CMK (cell line): ENCODE data around the gene ICA1L.
"Not testable (repeated sequence)": the region's sequence is repeated elsewhere in the genome, so short reads cannot be mapped to it uniquely, and the experiment has no call there.

Source experiments
- DNase-seq: peaks from one replicate; pipeline ENCODE4 v3.0.0-alpha.2; 2010; ENCODE audit warnings: low read depth

The ICA1L gene

DNA sequence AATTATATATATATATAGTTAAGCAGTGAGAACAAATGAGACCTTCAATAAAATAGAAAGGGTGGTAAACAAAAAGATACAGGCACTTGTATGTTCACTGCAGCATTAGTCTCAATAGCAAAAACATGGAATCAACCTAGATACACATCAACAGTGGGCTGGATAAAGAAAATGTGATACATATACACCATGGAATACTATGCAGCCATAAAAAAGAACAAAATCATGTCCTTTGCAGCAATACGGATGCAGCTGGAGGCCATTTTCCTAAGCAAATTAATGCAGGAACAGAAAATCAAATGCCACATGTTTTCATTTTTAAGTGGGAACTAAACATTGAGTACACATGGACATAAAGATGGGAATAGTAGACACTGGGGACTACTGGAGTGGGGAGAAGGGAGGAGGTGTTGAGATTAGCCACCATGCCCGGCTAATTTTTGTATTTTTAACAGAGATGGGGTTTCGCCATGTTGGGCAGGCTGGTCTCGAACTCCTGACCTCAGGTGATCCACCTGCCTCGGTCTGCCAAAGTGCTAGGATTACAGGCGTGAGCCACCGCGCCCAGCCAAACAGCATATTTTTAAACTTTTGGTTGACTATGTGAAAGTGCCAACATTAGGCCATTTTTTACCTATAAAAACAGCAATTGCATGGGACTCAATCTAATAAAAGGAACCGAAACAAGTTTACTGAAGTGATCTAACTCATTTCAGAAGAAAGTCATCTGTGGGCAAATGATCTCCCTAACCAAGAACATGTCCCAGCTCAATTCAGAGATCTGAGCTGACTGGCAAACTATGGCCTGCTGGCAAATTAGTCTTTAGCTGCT is 23.7 kb downstream of the ICA1L start:
- no peak for DNase-seq

DNA sequence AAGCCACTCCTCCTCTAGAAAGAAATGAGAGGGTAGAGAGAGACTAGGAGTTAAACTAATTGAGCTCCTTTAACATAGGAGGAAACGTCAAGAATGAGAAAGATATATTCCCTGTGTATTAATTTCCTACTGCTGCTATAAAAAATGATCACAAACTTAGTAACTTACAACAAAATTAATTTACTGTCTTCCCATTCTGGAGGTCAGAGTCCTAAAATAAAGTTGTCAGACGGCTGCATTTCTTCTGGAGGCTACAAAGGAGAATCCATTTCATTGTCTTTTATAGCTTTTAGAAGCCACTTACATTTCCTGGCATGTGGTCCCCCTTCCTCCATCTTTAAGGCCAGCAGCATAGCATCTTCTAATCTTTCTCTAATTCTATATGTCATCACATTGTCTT is 26.9 kb downstream of the ICA1L start:
- no peak for DNase-seq

DNA sequence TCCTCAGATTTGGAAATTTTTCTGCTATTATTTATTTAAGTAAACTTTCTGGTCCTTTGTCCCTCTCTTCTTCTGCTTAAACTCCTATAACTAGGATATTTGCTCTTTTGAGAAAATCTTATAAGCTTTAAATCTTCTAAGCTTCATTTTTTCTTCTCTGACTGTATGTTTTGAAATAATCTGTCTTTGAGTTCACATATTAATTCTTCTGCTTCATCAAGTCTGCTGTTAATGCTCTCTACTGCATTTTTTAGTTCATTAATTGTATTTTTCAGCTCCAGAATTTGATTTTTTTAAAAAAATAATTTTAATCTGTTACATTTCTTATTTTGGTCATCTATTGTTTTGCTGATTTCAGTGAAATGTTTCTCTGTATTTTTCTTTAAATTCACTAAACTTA is 28.9 kb downstream of the ICA1L start:
- DNase-seq: no peak

DNA sequence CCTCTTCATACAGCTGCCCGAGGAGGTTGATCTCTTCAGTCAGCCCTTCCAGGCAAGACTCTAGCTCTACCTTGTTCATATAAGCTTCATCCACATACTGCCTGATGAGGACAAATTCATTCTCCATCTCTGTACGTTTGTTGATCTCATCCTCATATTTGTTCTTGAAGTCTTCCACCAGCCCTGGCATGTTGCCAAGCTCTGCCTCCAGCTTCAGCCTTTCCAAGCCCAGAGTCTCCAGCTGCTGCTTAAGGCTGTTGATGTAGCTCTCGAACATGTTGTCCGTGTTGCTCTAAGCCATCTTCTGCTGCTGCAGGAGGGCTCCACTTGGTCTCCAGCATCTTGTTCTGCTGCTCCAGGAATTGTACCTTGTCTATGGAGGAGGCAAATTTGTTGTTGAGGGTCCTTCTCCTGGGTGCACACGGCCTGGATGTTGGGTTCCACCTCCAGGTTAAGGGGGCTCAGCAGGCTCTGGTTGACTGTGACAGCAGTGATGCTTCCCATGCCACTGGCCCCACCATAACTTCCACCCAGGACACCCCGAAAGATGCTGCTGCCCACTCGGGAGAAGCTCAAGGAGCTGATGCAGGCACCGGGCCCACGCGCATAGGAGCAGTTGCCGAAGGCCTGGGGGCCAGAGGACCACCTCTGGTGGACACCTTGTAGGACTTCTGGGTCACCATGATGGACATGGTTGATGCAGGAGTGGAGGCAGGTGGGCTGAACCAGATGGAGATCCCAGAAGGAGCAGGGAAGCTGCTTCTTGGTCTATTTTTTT is 30.3 kb downstream of the ICA1L start:
- no peak for DNase-seq

- no peak for DNase-seq
Observed at GRCh38 chr2:202831242-202832220, 40.0 kb downstream of the ICA1L start.

GRCh38 chr2:202824901-202825300 is 46.7 kb downstream of the ICA1L start:
- DNase-seq: no peak

GRCh38 chr2:202822411-202822810 is 49.2 kb downstream of the ICA1L start:
- no peak for DNase-seq

DNA sequence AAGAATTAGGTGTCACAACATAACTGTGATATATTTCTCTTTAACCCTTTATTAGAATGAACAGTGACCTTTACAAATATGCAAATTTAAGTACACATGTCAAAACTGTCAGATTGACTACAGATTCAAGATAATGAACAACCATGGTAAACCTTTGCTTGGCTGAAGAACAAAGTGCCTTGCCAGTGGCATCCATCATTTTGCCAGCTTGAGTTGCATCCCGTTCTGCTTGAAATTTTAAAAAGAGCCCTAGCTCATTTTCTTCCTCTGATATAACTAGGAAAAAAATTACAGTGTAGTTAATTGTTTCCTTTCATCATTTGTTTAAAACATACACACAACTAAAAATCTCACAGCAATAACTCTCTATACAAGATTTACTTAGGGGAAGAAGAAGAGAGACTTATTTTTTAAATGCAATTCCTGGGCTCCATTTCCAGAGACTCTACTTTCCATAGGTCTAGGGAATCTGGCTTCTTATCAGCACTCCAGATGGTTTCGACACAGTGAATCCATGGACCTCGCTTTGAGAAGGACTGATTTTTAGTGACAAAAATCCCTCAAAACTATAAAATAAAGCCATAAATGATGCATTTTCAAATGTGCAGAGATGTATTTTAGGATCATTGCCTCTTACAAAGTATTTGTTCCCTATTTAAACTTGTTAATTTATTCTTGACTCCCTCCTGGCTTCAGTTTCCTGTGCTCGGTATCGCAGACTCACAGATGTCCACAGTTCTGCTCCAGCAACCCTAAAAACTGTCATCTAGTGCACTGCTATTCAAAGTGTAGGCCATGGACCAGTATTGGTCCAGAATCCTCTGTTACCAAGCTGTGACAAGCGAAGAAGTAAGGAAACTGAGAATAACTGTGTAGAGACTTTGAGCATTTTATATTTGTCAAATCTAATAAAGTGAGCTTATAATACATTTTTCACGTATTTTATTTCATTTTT is 50.1 kb downstream of the ICA1L start:
- no peak for DNase-seq

DNA sequence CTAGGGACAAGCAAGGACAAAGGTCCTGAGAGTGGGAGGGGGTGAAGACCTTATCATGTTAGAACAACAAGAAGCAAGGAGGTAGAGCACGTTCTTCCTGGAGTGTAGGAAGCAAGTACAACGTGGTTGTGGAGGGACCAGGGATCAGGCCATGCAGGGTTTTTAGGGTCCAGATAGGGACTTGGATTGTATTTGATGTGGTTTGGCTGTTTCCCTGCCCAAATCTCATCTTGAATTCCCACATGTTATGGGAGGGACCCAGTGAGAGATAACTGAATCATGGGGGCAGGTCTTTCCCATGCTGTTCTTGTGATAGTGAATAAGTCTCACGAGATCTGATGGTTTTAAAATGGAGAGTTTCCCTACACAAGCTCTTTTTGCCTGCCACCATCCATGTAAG is 53.2 kb downstream of the ICA1L start:
- DNase-seq: peak; percentile 73

DNA sequence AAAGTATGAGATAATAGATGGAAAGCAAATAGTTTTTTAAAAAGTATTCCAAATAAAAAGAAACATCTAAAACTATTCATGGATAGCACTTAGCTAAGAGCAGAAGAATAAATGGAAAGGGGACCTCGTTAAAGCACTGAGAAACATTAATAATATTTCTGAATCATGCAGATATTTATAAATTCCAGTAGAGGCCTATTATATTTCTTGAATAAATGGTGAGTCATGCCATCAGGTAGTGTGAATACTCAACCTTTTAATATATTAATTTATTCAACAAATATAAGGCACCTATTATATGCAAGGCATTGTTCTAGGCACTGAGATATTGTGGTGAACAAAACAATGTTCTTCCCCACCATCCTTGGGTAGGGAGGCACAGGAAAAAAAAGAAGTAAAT is 53.8 kb downstream of the ICA1L start:
- DNase-seq: no peak

DNA sequence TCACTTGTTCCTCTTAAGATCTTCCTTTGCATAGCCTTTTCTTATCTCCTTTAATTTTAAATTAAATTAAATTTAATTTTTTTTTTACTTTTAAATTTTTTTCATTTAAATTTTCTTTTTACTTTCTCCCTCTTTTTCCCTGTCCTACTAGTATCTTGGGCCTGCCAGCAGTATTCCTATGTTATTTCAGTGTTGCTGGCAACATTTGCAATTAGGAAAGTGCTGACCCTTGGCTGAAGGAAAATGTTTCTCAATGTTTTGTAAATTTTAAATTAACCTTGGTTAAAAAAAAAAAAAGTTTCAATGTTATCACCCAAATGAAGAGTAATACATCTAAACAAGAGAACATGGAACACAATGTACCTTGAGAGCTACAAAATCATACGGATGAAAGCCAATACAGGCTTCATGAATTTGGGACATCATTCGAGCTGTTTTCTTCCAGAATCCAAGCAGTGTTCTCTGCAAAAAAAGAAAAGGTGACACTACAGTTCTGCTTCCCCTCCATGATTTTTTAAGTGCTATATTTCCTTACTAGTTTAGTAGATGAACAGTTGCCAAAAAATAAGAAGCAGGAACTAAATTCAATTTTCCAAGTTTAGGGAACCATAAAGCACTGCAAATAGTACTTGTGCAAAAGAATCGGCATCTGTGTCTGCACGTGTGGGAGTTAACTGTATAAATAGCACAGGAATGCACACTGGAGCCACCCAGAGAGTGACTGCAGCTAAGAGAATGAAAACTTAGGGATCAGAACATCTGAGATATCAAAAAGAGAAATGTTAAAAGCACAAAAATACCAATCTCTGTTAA is 55.8 kb downstream of the ICA1L start:
- no peak for DNase-seq

DNA sequence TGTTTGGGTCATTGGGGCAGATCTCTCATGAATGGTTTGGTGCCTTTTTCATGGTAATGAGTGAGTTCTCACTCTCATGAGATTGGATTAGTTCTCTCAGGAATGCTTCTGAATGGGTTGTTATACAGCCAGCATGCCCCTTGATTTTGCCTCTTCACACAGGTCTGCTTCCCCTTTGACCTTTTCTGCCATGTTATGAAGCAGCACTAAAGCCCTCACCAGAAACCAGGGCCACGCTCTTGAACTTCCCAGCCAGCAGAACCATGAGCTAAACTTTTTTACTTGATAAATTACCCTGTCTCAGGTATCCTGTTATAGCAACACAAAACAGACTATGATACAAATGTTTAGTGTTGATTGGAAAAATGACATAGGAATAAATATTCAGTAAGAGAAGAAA is 57.3 kb downstream of the ICA1L start:
- no peak for DNase-seq

DNA sequence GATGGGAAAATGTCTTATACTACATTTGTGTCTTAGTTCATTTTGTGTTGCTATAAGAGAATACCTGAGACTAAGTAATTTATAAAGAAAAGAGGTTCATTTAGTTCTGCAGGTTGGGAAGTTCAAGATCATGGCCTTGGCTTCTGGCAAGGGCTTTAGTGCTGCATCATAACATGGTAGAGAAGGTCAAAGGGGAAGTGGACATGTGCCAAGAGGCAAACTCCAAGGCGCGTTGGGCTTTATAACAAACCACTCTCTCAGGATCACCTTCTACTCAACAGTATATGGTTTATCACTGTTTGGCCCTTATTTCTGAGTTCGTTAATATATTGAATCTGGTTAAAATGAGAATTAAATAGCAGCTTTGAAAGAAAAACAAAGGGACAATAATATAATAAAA is 58.2 kb downstream of the ICA1L start:
- DNase-seq: no peak

DNA sequence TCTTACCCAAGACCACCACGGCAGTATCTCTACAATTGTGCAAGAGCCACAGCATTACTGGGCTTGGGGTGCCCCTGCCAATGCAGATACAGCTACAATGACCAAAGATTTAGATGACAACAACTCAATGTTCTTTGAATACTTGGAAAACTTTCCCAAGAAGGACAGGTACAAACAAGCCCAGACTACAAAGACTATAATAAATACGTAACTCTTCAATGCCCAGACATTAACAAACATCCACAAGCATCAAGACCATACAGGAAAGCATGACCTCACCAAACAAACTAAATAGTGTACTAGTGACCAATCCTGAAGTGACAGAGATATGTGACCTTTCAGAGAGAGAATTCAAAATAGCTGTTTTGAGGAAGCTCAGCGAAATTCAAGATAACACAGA is 62.8 kb downstream of the ICA1L start:
- DNase-seq: no peak

- DNase-seq: not testable (repeated sequence)
Observed at GRCh38 chr2:202807431-202808138, 64.0 kb downstream of the ICA1L start.

DNA sequence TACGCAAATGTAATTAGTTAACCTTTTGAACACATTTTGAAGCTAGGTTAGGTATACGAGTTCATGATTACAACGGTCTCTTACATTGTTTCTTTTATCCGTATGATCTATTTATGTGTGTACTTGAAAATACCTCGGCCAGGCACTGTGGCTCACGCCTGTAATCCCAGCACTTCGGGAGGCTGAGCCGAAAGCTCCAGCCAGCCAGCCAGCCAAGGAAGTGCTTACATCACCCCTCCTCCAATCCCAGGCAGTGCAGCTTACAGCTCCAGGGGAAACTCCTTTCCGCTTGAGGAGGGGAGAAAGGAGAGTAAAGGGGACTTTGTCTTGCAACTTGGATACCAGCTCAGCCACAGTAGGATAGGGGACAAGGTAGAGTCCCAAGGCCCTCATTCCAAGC is 65.7 kb downstream of the ICA1L start:
- not testable (repeated sequence) for DNase-seq

DNA sequence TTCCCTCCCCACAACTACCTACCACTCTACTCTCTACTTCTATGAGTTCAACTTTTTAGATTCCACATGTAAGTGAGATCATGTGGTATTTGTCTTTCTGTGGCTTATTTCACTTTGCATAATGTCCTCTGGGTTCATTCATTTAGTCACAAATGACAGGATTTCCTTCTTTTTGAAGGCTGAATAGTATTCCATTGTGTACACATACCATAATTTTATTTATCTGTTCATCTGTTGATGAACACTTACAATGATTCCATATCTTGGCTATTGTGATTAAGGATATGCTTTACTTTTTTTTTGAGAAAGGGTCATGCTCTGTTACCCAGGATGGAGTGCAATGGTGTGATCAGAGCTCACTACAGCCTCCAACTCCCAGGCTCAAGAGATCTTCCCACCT is 73.6 kb downstream of the ICA1L start:
- no peak for DNase-seq

DNA sequence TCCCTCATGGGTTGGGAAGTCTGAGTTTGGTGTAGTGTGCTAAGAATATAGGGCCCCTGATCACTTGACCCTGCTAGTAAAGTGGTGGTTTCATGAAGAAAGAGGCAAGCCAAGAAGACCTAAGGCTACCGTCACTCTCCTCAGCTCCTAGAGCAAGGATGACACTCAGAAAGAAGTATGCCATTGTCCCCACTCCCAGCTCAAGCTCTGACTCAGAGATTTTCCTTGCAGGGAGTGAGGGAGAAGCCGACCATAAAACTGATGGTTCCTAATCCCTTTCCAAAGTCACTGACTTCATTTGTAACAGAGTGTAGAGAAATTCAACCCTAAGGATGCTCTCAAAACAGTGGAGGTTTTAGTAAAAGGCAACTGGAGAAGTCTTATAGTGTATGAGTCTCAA is 80.9 kb downstream of the ICA1L start:
- no peak for DNase-seq

DNA sequence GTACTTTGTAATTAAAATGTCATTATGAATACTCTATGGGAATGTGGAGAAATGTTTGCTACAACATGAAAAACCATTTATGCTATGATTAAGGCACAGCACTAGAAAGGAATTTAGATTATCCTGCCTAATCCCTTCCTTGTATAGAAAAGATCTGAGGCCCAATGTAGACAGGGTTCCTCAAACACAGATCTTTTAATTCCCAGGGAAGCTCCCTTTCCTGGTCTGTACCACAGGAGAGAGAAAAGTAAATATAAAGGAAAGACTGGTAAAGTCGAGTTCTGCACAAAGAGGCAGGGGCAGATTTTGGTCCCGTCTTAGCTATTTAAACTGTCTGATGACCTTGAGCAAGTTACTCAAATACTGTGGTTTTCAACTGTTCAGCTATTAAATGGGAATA is 84.7 kb downstream of the ICA1L start:
- DNase-seq: no peak
